Central memory CD4-positive, alpha-beta T cell (primary cell): Measurements from ENCODE around the gene FBXO10.
A peak's percentile ranks its signal among the peaks of the same experiment; 100 is the strongest.
"Not testable (repeated sequence)": the region's sequence is repeated elsewhere in the genome, so short reads cannot be mapped to it uniquely, and the experiment has no call there.

ENCODE experiments used
- DNase-seq: peaks from one replicate; pipeline ENCODE4 v3.0.0; 2022

FBXO10 gene

DNA sequence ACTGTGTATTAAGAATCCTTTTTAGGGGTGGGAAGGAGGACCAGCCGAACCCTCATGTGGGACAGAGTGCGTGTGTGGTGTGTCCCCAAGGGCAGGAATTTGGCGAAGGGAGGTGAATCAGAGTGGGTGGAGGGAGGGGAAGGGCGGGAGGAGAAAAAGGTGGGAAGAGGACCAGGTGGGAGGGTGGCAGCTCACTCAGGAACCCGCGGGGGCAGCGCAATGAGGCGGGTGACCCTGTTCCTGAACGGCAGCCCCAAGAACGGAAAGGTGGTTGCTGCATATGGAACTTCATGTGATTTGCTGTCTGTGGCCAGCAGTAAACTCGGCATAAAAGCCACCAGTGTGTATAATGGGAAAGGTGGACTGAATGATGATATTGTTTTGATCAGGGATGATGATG lies 99.2 kb downstream of the FBXO10 start:
- DNase-seq = no peak

DNA sequence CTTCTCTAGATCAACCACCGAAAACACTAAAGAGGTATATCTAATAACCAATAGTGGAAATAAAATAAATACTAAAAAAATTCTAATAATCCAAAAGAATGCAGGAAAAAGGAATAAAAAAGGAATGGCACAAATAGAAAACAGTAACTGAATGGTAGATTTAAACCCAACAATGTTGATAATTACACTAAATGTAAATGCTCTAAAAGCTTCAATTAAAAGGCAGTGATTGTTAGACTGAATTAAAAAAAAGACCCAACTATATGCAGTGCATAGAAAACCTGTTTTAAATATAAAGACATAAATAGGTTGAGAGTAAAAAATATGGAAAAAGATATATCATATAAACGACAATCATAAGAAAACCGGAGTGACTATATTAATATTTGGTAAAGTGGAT lies 101.7 kb downstream of the FBXO10 start:
- no peak for DNase-seq

DNA sequence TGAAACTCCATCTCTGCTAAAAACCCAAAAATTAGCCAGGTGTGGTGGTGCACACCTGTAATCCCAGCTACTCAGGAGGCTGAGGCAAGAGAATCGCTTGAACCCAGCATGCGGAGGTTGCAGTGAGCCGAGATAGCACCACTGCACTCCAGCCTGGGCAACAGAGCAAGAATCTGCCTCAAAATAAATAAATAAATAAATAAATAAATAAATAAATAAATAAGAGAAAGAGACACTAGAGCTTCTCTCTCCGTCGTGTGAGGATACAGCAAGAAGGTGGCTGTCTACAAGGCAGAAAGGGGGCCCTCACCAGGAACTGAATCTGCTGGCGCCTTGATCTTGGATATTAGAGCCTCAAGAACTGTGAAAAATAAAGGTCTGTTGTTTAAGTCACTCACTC lies 102.2 kb downstream of the FBXO10 start:
- DNase-seq = not testable (repeated sequence)

DNA sequence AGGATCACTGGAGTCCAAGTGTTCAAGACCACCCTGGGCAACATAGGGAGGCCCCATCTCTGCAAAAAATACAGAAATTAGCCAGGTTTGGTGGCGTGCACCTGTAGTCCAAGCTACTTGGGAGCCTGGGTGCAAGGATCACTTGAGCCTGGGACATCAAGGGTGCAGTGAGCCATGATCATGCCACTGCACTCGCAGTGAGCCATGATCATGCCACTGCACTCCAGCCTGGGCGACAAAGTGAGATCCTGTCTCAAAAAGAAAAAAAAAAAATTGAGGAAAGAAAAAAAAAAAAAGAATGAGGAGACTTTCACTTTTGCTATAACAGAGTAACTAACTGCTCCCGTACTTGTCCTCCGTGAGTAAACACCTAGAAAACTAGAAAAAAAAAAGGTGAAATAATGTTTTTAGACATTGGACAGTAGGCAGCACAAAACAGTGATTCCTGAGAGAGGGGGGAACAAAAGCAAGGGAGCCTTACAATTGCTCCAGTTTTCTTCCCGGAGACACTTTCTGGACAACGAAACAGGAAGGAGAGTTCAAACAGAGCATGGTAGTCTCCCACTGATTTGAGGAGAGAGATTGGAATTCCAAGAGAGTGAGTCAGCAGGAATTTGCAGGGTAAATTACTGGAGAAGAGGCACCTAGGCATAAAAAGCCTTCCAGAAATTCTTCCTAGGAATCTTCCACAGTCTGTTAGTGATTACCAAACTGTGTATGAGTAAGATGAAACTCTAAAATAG lies 104.1 kb downstream of the FBXO10 start:
- no peak for DNase-seq

DNA sequence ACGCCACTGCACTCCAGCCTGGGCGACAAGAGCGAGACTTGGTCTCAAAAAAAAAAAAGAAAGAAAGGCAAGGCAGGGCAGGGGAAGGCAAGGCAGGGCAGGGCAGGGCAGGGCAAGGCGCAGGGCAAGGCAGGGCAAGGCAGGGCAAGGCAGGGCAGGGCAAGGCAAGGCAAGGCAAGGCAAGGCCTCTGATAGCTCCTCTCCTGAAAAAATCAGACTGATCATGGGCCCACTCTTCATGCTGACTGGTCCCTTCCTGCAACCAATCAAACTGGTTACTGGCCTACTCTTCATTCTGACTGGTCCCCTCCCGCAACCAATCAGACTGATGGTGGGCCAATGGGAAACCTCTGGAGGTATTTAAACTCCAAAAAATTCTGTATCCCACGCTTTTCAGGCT lies 107.6 kb downstream of the FBXO10 start:
- no peak for DNase-seq

DNA sequence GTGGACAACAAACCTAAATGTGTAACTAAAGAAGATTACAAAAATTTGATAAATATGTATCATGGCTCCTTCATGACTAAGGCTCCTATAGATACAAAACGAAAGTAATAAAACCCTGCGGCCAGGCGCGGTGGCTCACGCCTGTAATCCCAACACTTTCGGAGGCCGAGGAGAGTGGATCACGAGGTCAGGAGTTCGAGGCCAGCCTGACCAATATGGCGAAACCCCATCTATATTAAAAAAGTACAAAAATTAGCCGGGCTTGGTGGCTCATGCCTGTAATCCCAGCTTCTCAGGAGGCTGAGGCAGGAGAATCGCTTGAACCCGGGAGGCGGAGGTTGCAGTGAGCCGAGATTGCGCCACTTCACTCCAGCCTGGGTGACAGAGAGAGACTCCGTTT lies 108.7 kb downstream of the FBXO10 start:
- not testable (repeated sequence) for DNase-seq

DNA sequence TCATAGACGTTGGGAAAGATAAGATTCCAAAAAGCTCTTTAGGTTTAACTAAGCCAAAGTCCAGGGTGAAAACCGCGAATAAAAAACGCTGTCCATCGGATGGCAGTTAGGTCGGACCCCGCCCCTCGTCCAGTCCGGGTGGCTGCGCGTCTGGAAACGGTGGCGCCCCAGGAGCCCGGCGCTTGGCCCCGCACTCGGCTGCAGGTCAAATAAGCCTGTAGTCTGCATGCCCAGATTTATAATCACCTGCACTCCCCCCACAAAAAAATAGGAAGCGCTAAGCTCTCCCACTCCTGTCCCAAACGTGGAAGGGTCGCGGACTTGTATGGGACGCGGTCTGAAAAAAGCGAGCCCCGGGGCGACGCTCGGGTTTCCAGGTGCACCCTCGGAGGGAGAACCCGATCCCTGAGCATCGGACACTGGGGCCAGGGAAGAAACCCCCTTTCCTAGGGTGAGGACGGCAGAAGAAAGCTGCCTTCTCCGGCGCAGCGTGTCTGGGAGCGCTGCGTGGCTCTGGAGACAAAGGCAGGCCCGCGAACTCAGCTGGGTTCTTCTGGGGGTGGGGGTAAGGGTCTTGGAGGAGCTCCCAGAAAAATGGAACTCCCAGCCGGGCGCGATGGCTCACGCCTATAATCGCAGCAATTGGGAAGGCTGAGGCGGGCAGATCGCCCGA lies 110.0 kb downstream of the FBXO10 start:
- DNase-seq = no peak

DNA sequence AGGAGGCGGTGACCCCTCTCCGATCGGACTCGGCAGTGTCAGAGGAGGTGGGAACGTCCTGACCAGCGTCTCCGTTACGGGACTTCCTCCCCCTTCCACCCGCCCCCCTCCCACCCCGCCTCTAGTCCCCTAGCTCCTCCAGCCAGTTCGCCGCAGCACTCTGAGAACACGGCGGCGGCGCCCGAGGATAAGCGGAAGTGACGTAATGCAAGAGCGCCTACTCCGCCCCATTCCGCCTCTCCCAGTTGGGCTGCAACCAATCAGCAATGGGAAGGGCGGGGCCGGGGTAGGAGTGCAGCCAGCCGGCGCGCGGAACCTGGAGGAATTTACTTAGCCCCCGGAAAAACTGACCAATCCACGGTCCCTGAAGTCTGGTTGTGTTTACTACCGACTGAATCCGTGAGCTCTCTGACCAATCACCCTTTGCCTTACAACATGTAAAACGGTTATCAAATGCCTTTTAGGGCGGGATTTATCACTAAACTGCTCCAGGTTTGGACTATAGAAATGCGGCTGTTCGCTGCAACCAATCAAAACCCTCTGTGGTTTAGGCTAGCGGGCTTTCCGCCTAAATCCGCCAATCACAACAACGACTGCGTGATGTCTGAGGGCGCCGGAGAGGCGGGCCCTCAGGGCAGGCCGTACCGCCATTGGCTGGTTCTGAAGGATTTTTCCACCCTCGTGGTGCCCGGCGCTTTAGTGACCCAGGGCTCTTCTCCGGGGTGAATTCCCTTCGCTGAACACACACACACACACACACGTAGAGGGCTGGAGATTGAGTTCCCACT lies 110.7 kb downstream of the FBXO10 start, which contains the start of gene ZBTB5:
TSS of gene ZBTB5 (minus strand) at position 202 of the 788 bp plus-strand sequence. CDS start 22,899 bp downstream, outside the sequence.
- peak; percentile 99 for DNase-seq

DNA sequence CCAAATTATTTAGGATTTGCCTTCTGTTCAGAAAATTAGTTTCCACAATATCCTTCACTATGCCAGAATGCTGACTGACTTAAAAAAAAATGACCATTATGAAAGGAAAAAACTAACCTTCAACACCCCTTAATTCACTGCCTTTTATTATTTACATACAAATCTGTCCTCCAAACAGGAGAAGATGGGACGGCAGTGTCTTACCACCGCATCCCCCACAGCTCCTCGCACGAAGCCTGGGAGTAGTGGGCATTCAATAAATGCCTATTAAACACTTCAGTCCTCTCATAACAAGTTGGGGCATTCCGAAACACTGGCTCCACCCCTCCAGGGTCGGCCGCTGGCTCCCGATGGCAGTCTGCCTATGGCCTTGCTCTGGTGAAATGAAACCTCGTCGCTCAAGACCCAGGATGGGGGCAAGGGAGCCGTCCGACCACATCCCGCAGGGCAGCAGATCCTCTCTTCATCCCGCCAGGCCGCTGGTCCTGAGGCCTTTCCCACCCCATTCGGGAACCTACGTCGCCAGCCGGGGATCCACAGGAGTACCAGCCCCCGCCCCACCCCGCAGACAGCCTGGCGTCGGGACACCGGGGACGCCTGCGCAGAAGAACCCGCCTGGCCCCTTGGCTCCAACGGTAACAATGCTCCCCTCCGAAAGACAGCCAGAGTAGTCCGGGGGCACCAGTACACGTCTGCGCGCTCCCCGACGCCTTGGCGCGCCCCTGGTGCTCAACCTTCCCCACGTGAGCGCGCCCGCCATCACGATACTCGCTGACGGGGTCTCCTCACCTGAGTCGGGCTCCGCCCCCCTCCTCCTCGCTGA lies 111.5 kb downstream of the FBXO10 start:
- DNase-seq = peak; percentile 63

DNA sequence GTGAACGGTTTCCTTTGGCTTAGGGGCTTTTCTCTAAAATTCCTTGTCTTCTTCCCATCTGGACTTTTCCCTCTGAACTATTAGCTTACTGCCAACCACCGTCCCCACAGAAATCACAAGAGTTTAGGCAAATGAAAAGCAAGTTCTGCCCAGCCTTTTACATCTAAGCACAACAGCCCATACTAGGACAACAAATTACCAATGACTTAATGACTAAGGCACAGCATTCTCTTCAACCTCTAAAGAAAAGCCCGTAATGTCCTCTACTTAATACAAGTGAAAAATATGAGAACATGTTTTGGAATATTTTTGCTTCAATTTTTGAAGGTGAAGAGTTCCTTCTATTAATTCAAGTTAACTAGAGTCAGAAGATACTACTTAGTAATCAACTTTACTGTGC lies 112.2 kb downstream of the FBXO10 start:
- no peak for DNase-seq
